ENCODE results near the gene LCT. TPM values are rescaled to one million over a fixed set of nuclear protein-coding genes. Genes with fewer than 3 reads are reported as not detected.
"Not testable (repeated sequence)": the region's sequence is repeated elsewhere in the genome, so short reads cannot be mapped to it uniquely, and the experiment has no call there.

LCT gene
- total RNA-seq, 1 experiment from 2014 or later = not detected

- Histone ChIP-seq H3F3A (ENCODE audit: low read length, unreplicated experiment) (no peaks in the 10 kb centered on the region), H3K27me3 (ENCODE audit: low read length) (no peaks in the 10 kb centered on the region), H3K36me3 (ENCODE audit: low read depth, low read length) (no peaks in the 10 kb centered on the region), H3K9ac (ENCODE audit: low read length) (no peak overlapping the region), H3K27ac (ENCODE audit: low read length) (no peak overlapping the region), H3K79me2 (ENCODE audit: low read length) (no peaks in the 10 kb centered on the region), H3K9me3 (ENCODE audit: low read length) (no peaks in the 10 kb centered on the region; the same call in 1 of the 2 replicates), H3K4me1 (ENCODE audit: insufficient read depth, low read length) (no peaks in the 10 kb centered on the region), H3K4me3 (ENCODE audit: low read length) (no peak overlapping the region), H3K9me2 (replicated peaks; ENCODE audit: low read length) (no peaks in the 10 kb centered on the region), H2AFZ (ENCODE audit: low read length) (no peak overlapping the region), H4K20me1 (ENCODE audit: low read length) (no peaks in the 10 kb centered on the region), H3K4me2 (ENCODE audit: low read length) (no peak overlapping the region)
- no TSS peak for BruUV-seq (replicated peaks)
- DNase-seq = no peak
- ChIA-PET POLR2A (ENCODE audit: unreplicated experiment) (no interaction called here), CTCF (no interaction called here)
- intact Hi-C loops (cut with micrococcal nuclease) = no loop called here
- ATAC-seq = no peak
- TF ChIP-seq EZH2phosphoT487 (IDR thresholded peaks at IDR 0.05; ENCODE audit: borderline replicate concordance, low read length) = no peak
Measured at GRCh38 chr2:135815269-135815668, 21.7 kb downstream of the LCT start.

- Histone ChIP-seq H3K9me3 (ENCODE audit: low read length) (no peaks in the 10 kb centered on the region; the same call in 1 of the 2 replicates), H2AFZ (ENCODE audit: low read length) (no peak overlapping the region), H3F3A (ENCODE audit: low read length, unreplicated experiment) (no peaks in the 10 kb centered on the region), H3K4me2 (ENCODE audit: low read length) (no peak overlapping the region), H3K4me1 (ENCODE audit: insufficient read depth, low read length) (no peaks in the 10 kb centered on the region), H4K20me1 (ENCODE audit: low read length) (no peaks in the 10 kb centered on the region), H3K9me2 (replicated peaks; ENCODE audit: low read length) (no peaks in the 10 kb centered on the region), H3K4me3 (ENCODE audit: low read length) (no peak overlapping the region), H3K36me3 (ENCODE audit: low read depth, low read length) (no peaks in the 10 kb centered on the region), H3K27me3 (ENCODE audit: low read length) (no peaks in the 10 kb centered on the region), H3K9ac (ENCODE audit: low read length) (no peak overlapping the region), H3K79me2 (ENCODE audit: low read length) (no peaks in the 10 kb centered on the region), H3K27ac (ENCODE audit: low read length) (no peak overlapping the region)
- ChIA-PET CTCF (no interaction called here), POLR2A (ENCODE audit: unreplicated experiment) (no interaction called here)
- BruUV-seq (replicated peaks) = no TSS peak
- intact Hi-C loops (cut with micrococcal nuclease) = no loop called here
- TF ChIP-seq, protein P1, sequence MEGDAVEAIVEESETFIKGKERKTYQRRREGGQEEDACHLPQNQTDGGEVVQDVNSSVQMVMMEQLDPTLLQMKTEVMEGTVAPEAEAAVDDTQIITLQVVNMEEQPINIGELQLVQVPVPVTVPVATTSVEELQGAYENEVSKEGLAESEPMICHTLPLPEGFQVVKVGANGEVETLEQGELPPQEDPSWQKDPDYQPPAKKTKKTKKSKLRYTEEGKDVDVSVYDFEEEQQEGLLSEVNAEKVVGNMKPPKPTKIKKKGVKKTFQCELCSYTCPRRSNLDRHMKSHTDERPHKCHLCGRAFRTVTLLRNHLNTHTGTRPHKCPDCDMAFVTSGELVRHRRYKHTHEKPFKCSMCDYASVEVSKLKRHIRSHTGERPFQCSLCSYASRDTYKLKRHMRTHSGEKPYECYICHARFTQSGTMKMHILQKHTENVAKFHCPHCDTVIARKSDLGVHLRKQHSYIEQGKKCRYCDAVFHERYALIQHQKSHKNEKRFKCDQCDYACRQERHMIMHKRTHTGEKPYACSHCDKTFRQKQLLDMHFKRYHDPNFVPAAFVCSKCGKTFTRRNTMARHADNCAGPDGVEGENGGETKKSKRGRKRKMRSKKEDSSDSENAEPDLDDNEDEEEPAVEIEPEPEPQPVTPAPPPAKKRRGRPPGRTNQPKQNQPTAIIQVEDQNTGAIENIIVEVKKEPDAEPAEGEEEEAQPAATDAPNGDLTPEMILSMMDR (conservative IDR thresholded peaks at IDR 0.05; ENCODE audit: low read depth, low read length) = no peak
- DNase-seq (no peak), ATAC-seq (no peak)
Measured at GRCh38 chr2:135812907-135813511, 24.0 kb downstream of the LCT start.

- H3K27me3 ChIP-seq (ENCODE audit: low read length); H3K27ac ChIP-seq (ENCODE audit: low read length); H4K20me1 ChIP-seq (ENCODE audit: low read length); H3K9ac ChIP-seq (ENCODE audit: low read length); BruUV-seq (replicated peaks); H3F3A ChIP-seq (ENCODE audit: low read length, unreplicated experiment); intact Hi-C loops (cut with micrococcal nuclease); POLR2A ChIA-PET (ENCODE audit: unreplicated experiment); H3K9me2 ChIP-seq (replicated peaks; ENCODE audit: low read length); H2AFZ ChIP-seq (ENCODE audit: low read length); H3K79me2 ChIP-seq (ENCODE audit: low read length); DNase-seq; H3K9me3 ChIP-seq (ENCODE audit: low read length); H3K4me3 ChIP-seq (ENCODE audit: low read length); CTCF ChIA-PET; H3K36me3 ChIP-seq (ENCODE audit: low read depth, low read length); H3K4me1 ChIP-seq (ENCODE audit: insufficient read depth, low read length); H3K4me2 ChIP-seq (ENCODE audit: low read length); ATAC-seq: not testable (repeated sequence)
Measured at GRCh38 chr2:135807874-135808273, 29.1 kb downstream of the LCT start.

GRCh38 chr2:135803278-135803677, 33.7 kb downstream of the LCT start:
- Histone ChIP-seq H3K27me3 (ENCODE audit: low read length) (no peaks in the 10 kb centered on the region), H3F3A (ENCODE audit: low read length, unreplicated experiment) (no peaks in the 10 kb centered on the region), H3K9me3 (ENCODE audit: low read length) (no peaks in the 10 kb centered on the region), H3K9me2 (replicated peaks; ENCODE audit: low read length) (no peaks in the 10 kb centered on the region), H3K9ac (ENCODE audit: low read length) (no peak overlapping the region), H3K4me1 (ENCODE audit: insufficient read depth, low read length) (no peaks in the 10 kb centered on the region), H2AFZ (ENCODE audit: low read length) (no peak overlapping the region), H4K20me1 (ENCODE audit: low read length) (no peaks in the 10 kb centered on the region), H3K36me3 (ENCODE audit: low read depth, low read length) (no peaks in the 10 kb centered on the region), H3K27ac (ENCODE audit: low read length) (no peak overlapping the region), H3K79me2 (ENCODE audit: low read length) (no peaks in the 10 kb centered on the region), H3K4me2 (ENCODE audit: low read length) (no peak overlapping the region), H3K4me3 (ENCODE audit: low read length) (no peak overlapping the region)
- no TSS peak for BruUV-seq (replicated peaks)
- intact Hi-C loops (cut with micrococcal nuclease) = no loop called here
- ATAC-seq (no peak), DNase-seq (no peak)
- CTCF ChIA-PET = no interaction called here
- POLR2A ChIA-PET (ENCODE audit: unreplicated experiment) = no interaction called here
- TF ChIP-seq, protein P1 (conservative IDR thresholded peaks at IDR 0.05; ENCODE audit: low read depth, low read length) = no peak
- TF ChIP-seq EZH2 (IDR thresholded peaks at IDR 0.05; ENCODE audit: low read length, unreplicated experiment) (no peak), EZH2phosphoT487 (IDR thresholded peaks at IDR 0.05; ENCODE audit: borderline replicate concordance, low read length) (no peak)
